ENCODE measurements around the gene TTLL1.

Gene TTLL1

DNA sequence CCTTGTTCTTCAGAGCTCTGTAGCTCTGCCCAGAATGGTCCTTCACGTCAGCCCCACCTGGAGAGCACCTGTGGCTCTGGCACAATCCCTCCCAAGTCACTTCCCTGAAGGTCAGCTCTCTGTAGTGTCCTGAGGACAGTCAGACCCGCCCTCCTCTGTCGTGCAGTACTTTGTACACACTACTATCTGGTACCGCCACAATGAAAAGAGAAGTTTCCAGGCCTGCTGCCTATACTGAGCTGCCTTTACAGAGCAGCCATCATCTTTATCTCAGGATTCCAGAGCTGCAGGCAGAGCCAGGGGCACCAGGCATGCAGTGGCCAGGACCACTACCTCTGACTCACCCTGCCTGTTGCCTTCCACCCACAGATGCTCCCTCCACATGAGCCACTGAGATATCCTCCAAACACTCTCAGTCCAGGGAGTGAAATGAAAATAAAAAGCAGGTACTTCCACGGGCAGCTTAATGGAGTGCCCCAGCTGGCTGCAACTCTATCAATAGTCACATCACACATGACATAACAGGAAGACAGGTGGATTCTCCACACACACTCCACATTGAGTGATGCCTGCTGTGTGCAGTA lies 81.6 kb downstream of the TTLL1 start:
- Histone ChIP-seq H3K79me2 (ENCODE audit: insufficient read depth, low read depth) (peaks cover 43% of the 10 kb centered on the region; the same call in 1 of the 2 replicates), H2AFZ (ENCODE audit: low read depth) (no peak overlapping the region), H3K27me3 (ENCODE audit: insufficient read depth, low read depth) (no peaks in the 10 kb centered on the region), H3K4me3 (IDR thresholded peaks at IDR 0.05; ENCODE audit: insufficient read depth, low read depth, low read length) (no peak overlapping the region), H4K20me1 (ENCODE audit: insufficient read depth) (no peaks in the 10 kb centered on the region; the same call in 1 of the 2 replicates), H3K9ac (no peak overlapping the region), H3K27ac (no peak overlapping the region), H3K4me2 (no peak overlapping the region), H3K36me3 (ENCODE audit: insufficient read depth) (no peaks in the 10 kb centered on the region), H3K4me1 (ENCODE audit: low read depth, poor library complexity, severe bottlenecking) (no peaks in the 10 kb centered on the region)
- TF ChIP-seq, protein P1, sequence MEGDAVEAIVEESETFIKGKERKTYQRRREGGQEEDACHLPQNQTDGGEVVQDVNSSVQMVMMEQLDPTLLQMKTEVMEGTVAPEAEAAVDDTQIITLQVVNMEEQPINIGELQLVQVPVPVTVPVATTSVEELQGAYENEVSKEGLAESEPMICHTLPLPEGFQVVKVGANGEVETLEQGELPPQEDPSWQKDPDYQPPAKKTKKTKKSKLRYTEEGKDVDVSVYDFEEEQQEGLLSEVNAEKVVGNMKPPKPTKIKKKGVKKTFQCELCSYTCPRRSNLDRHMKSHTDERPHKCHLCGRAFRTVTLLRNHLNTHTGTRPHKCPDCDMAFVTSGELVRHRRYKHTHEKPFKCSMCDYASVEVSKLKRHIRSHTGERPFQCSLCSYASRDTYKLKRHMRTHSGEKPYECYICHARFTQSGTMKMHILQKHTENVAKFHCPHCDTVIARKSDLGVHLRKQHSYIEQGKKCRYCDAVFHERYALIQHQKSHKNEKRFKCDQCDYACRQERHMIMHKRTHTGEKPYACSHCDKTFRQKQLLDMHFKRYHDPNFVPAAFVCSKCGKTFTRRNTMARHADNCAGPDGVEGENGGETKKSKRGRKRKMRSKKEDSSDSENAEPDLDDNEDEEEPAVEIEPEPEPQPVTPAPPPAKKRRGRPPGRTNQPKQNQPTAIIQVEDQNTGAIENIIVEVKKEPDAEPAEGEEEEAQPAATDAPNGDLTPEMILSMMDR (conservative IDR thresholded peaks at IDR 0.05; ENCODE audit: low read depth, low read length) = no peak

DNA sequence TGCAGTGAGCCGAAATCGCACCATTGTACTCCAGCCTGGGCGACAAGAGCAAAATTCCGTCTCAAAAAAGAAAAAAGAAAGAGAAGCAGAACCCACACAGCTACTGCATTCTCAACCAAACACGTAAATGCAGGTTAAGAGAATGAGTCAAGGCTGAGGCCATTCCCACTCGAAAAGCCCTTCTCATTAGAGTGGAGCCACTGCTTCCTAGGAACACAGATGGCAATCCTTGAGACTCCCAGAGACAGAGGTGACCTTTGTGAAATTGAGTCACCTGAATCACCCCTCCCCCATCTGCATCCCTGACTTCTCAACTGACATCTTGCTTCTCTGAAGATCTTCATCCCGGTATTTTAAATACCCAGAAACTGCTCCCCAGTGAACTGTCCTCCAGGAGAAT lies 82.4 kb downstream of the TTLL1 start:
- Histone ChIP-seq H3K9ac (no peak overlapping the region), H3K79me2 (ENCODE audit: insufficient read depth, low read depth) (peaks cover 43% of the 10 kb centered on the region; the same call in 1 of the 2 replicates), H4K20me1 (ENCODE audit: insufficient read depth) (no peaks in the 10 kb centered on the region; the same call in 1 of the 2 replicates), H3K4me2 (no peak overlapping the region), H3K27ac (no peak overlapping the region), H3K27me3 (ENCODE audit: insufficient read depth, low read depth) (no peaks in the 10 kb centered on the region), H3K36me3 (ENCODE audit: insufficient read depth) (no peaks in the 10 kb centered on the region), H2AFZ (ENCODE audit: low read depth) (no peak overlapping the region), H3K4me3 (IDR thresholded peaks at IDR 0.05; ENCODE audit: insufficient read depth, low read depth, low read length) (no peak overlapping the region), H3K4me1 (ENCODE audit: low read depth, poor library complexity, severe bottlenecking) (no peaks in the 10 kb centered on the region)
- TF ChIP-seq, protein P1 (conservative IDR thresholded peaks at IDR 0.05; ENCODE audit: low read depth, low read length) = no peak

DNA sequence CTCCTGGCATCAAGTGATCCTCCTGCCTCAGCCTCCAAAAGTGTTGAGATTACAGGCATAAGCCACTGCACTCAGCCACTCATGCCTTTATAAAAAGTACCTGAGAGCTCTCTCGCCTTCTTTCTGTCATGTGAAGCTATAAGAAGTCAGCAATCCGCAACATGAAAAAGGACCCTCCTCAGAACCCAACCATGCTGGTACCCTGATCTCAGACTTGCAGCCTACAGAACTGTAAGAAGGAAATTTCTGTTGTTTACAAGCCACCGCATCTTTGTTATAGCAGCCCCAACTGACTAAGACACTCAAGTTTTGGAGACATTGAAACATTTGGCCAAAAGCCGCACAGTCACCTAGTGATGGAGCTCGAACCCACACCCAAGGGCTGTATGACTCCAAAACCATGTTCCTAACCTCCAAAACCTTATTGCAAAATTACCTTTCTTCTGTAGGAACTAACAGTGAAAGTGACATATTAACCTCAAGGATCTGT lies 83.1 kb downstream of the TTLL1 start:
- no peak overlapping the region for H2AFZ ChIP-seq (ENCODE audit: low read depth)
- peaks cover 43% of the 10 kb centered on the region; the same call in 1 of the 2 replicates for H3K79me2 ChIP-seq (ENCODE audit: insufficient read depth, low read depth)
- H3K27ac ChIP-seq = no peak overlapping the region
- no peak overlapping the region for H3K9ac ChIP-seq
- no peak overlapping the region for H3K4me3 ChIP-seq (IDR thresholded peaks at IDR 0.05; ENCODE audit: insufficient read depth, low read depth, low read length)
- no peaks in the 10 kb centered on the region for H3K36me3 ChIP-seq (ENCODE audit: insufficient read depth)
- no peak overlapping the region for H3K4me2 ChIP-seq
- H4K20me1 ChIP-seq (ENCODE audit: insufficient read depth) = no peaks in the 10 kb centered on the region; the same call in 1 of the 2 replicates
- no peaks in the 10 kb centered on the region for H3K4me1 ChIP-seq (ENCODE audit: low read depth, poor library complexity, severe bottlenecking)
- no peaks in the 10 kb centered on the region for H3K27me3 ChIP-seq (ENCODE audit: insufficient read depth, low read depth)
- TF ChIP-seq, protein P1 (conservative IDR thresholded peaks at IDR 0.05; ENCODE audit: low read depth, low read length) = no peak

DNA sequence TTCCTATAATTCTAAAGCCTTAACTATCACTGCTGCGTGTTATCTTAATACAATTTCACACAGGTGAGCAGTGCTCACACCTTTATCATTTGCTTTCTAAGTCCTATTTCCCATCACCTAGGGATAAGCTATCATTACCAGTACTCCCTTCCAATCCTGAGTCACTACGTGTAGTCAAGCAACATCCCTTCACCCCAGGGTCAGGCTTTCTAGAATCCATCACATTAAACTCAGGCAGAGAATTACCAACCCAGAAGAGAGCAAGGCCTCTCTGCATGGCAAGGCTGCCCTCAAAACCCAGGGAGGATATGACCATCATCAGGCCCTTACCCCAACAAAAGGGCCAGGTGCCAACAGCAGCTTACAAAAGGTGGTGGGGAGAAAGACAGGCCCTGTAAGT lies 84.1 kb downstream of the TTLL1 start:
- Histone ChIP-seq H2AFZ (ENCODE audit: low read depth) (no peak overlapping the region), H3K4me2 (no peak overlapping the region), H3K27ac (no peak overlapping the region), H3K36me3 (ENCODE audit: insufficient read depth) (no peaks in the 10 kb centered on the region), H3K4me3 (IDR thresholded peaks at IDR 0.05; ENCODE audit: insufficient read depth, low read depth, low read length) (no peak overlapping the region), H4K20me1 (ENCODE audit: insufficient read depth) (no peaks in the 10 kb centered on the region; the same call in 1 of the 2 replicates), H3K27me3 (ENCODE audit: insufficient read depth, low read depth) (no peaks in the 10 kb centered on the region), H3K79me2 (ENCODE audit: insufficient read depth, low read depth) (peaks cover 38% of the 10 kb centered on the region; the same call in 1 of the 2 replicates), H3K4me1 (ENCODE audit: low read depth, poor library complexity, severe bottlenecking) (peaks cover 9% of the 10 kb centered on the region), H3K9ac (no peak overlapping the region)
- TF ChIP-seq, protein P1 (conservative IDR thresholded peaks at IDR 0.05; ENCODE audit: low read depth, low read length) = no peak

Measured in KMS-11 (cell line).